ENCODE data around the gene C1QL4. TPM values are rescaled to one million over a fixed set of nuclear protein-coding genes. Genes with fewer than 3 reads are reported as not detected.

The C1QL4 gene
- total and polyA plus RNA-seq, 2 of the 8 experiments (the other 6 are each of a cell fraction or from before 2014, with no cell fraction given), result 0.28 to 0.63 TPM

DNA sequence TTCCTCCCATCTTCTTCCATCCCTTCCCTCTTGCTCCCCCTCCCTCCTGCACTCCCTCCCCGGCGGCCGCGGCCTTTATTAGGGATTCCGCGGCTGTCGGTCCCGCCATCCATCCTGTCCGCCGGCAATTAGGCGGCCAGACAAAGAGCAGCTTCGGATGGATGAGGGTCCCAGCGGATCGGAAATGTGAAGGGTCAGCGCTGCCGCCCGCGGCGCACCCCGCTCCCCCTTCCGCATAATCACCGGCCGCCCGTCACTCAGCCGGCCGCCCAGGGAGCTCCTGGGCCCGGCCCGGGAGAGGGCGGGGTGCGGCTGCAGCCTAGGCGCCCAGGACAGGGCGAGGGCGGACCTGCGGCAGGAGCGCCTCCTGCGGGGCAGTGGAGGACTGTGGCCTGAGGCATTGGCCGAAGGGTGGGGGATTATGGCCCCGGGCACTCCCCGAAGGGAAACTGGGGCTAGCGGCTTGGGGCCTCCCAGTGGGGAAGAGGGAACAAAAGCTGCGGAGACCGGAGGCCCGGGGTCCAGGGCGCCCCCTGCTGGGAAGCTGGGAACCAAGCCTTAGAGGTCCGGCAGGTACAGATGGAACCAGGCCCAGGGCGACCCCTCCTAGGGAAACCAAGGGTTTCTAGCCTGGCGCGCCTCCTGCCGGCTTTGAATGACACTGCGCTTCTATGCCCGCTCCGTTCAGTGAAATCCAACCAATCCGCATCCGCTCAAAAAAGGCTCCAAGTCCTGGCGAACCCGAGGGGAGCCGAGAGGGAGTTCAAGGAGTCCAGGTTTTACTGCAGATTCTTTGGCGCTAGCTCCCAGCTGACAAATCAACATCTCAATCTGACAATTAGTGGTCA, 5.3 kb upstream of the C1QL4 start (continued):
- 0 out of 2 replicates have a peak, but pooled peaks have one; percentile 7 for TF ChIP-seq TAF1 (IDR thresholded peaks at IDR 0.05; ENCODE audit: low read depth, low read length)
- peak; percentile 25; the same call in 1 of the 2 replicates for TF ChIP-seq YY1 (IDR thresholded peaks at IDR 0.05; ENCODE audit: low read depth, low read length)
- TF ChIP-seq, protein P1, sequence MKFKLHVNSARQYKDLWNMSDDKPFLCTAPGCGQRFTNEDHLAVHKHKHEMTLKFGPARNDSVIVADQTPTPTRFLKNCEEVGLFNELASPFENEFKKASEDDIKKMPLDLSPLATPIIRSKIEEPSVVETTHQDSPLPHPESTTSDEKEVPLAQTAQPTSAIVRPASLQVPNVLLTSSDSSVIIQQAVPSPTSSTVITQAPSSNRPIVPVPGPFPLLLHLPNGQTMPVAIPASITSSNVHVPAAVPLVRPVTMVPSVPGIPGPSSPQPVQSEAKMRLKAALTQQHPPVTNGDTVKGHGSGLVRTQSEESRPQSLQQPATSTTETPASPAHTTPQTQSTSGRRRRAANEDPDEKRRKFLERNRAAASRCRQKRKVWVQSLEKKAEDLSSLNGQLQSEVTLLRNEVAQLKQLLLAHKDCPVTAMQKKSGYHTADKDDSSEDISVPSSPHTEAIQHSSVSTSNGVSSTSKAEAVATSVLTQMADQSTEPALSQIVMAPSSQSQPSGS (IDR thresholded peaks at IDR 0.05; ENCODE audit: low read length), result 0 out of 2 replicates have a peak, but pooled peaks have one; percentile 49
- TF ChIP-seq SUZ12 (IDR thresholded peaks at IDR 0.05; ENCODE audit: low read length), result peak; percentile 64
- peak in 1 of 2 experiments; percentile 81; a peak in 1 of 4 replicates for TF ChIP-seq SIN3A (conservative IDR thresholded peaks at IDR 0.05 in 1 of 2, IDR thresholded peaks at IDR 0.05 in 1 of 2; ENCODE audit: low read depth in 1 of 2, low read length in 2 of 2)
- no peak for TF ChIP-seq KDM5A (IDR thresholded peaks at IDR 0.05; ENCODE audit: low read length)
- TF ChIP-seq CBX8 (IDR thresholded peaks at IDR 0.05; ENCODE audit: borderline replicate concordance, low read depth, low read length), result no peak
- no peak for TF ChIP-seq USF2 (IDR thresholded peaks at IDR 0.05; ENCODE audit: low read length)
- TF ChIP-seq RAD21 (IDR thresholded peaks at IDR 0.05 in 1 of 2, conservative IDR thresholded peaks at IDR 0.05 in 1 of 2; ENCODE audit: low read depth in 2 of 2, low read length in 2 of 2), result peak; percentile 59 to 63
- no peak for TF ChIP-seq FOSL1 (IDR thresholded peaks at IDR 0.05; ENCODE audit: insufficient read depth, low read depth, low read length)
- TF ChIP-seq TBP (IDR thresholded peaks at IDR 0.05; ENCODE audit: low read depth, low read length), result 0 out of 2 replicates have a peak, but pooled peaks have one; percentile 40
- TF ChIP-seq TEAD4 (IDR thresholded peaks at IDR 0.05; ENCODE audit: low read depth, low read length), result no peak
- 0 out of 4 replicates have a peak, but pooled peaks have one; percentile 34 to 83 for TF ChIP-seq HDAC2 (IDR thresholded peaks at IDR 0.05; ENCODE audit: borderline replicate concordance in 1 of 2, low read depth in 2 of 2, low read length in 2 of 2)
- TF ChIP-seq RNF2 (IDR thresholded peaks at IDR 0.05; ENCODE audit: borderline replicate concordance, low read depth, low read length, missing control alignments, poor library complexity, severe bottlenecking), result no peak
- peak; percentile 84 for TF ChIP-seq KDM1A (IDR thresholded peaks at IDR 0.05; ENCODE audit: borderline replicate concordance, low read length)
- TF ChIP-seq EGR1 (IDR thresholded peaks at IDR 0.05; ENCODE audit: borderline replicate concordance, low read depth, low read length), result peak; percentile 79
- peak; percentile 6 for TF ChIP-seq EZH2 (IDR thresholded peaks at IDR 0.05; ENCODE audit: low read depth, low read length, severe bottlenecking)
- 0 out of 2 replicates have a peak, but pooled peaks have one; percentile 34 for TF ChIP-seq JUND (IDR thresholded peaks at IDR 0.05; ENCODE audit: low read length)
- TF ChIP-seq POLR2AphosphoS5 (IDR thresholded peaks at IDR 0.05; ENCODE audit: low read depth, low read length), result no peak

All from H1 (cell line).